H9 (cell line): ENCODE results near the gene KCNJ13. TPM values are rescaled to one million over a fixed set of nuclear protein-coding genes. Genes with fewer than 3 reads are reported as not detected.

Source experiments
- DNase-seq: peaks from one replicate; pipeline ENCODE4 v3.0.0-alpha.2; 2017
- H2AFZ ChIP-seq: one replicate; pipeline ENCODE4 v1.6.1; 2013; ENCODE audit warnings: mild to moderate bottlenecking, low read length, control low read depth, moderate library complexity
- H2AK5ac ChIP-seq: 2 replicates; pipeline ENCODE4 v1.6.1; 2013; ENCODE audit warnings: low read length, control low read depth, mixed read lengths; ENCODE audit not compliant: insufficient read length
- H2BK120ac ChIP-seq: one replicate; pipeline ENCODE4 v1.6.1; 2013; ENCODE audit warnings: low read depth, mild to moderate bottlenecking, low read length, control low read depth, inconsistent platforms; ENCODE audit not compliant: poor library complexity, severe bottlenecking
- H2BK12ac ChIP-seq: 2 replicates; pipeline ENCODE4 v1.6.1; 2013; ENCODE audit warnings: low read length, control low read depth, mixed read lengths, low read depth; ENCODE audit not compliant: insufficient read length
- H2BK15ac ChIP-seq: 2 replicates; pipeline ENCODE4 v1.6.1; 2013; ENCODE audit warnings: low read depth, low read length, control low read depth
- H2BK20ac ChIP-seq: one replicate; pipeline ENCODE4 v1.6.1; 2013; ENCODE audit warnings: low read depth, mild to moderate bottlenecking, low read length, control low read depth, inconsistent platforms; ENCODE audit not compliant: poor library complexity, severe bottlenecking
- H2BK5ac ChIP-seq: 2 replicates; pipeline ENCODE4 v1.6.1; 2013; ENCODE audit warnings: low read length, control low read depth, mixed read lengths; ENCODE audit not compliant: insufficient read length
- H3K14ac ChIP-seq: 2 replicates; pipeline ENCODE4 v1.6.1; 2013; ENCODE audit warnings: low read length, control low read depth; ENCODE audit not compliant: insufficient read depth
- H3K18ac ChIP-seq: 2 replicates; pipeline ENCODE4 v1.6.1; 2013; ENCODE audit warnings: low read depth, mild to moderate bottlenecking, mixed read lengths, low read length, control low read depth; ENCODE audit not compliant: insufficient read length
- H3K23ac ChIP-seq: 2 replicates; pipeline ENCODE4 v1.6.1; 2013; ENCODE audit warnings: low read length, control low read depth, mixed read lengths, low read depth; ENCODE audit not compliant: insufficient read length
- H3K23me2 ChIP-seq: 2 replicates; pipeline ENCODE4 v1.6.1; 2013; ENCODE audit warnings: low read depth, mild to moderate bottlenecking, mixed read lengths, low read length, control low read depth; ENCODE audit not compliant: insufficient read length, poor library complexity, severe bottlenecking
- H3K27ac ChIP-seq: 2 replicates; pipeline ENCODE4 v1.5.1; 2013; ENCODE audit warnings: low read length, control low read depth, mixed read lengths, low read depth; ENCODE audit not compliant: insufficient read length
- H3K27me3 ChIP-seq: 2 replicates; pipeline ENCODE4 v1.6.1; 2013; ENCODE audit warnings: low read length, control low read depth, inconsistent platforms; ENCODE audit not compliant: insufficient read depth
- H3K4ac ChIP-seq: 2 replicates; pipeline ENCODE4 v1.6.1; 2013; ENCODE audit warnings: low read depth, mild to moderate bottlenecking, control low read depth, inconsistent platforms, low read length, moderate library complexity
- H3K4me1 ChIP-seq: 2 replicates; pipeline ENCODE4 v1.6.1; 2013; ENCODE audit warnings: low read length, control low read depth, inconsistent platforms; ENCODE audit not compliant: insufficient read depth
- H3K4me2 ChIP-seq: 2 replicates; pipeline ENCODE4 v1.6.1; 2013; ENCODE audit warnings: low read length, control low read depth, mixed read lengths; ENCODE audit not compliant: insufficient read length, insufficient read depth
- H3K56ac ChIP-seq: 2 replicates; pipeline ENCODE4 v1.6.1; 2013; ENCODE audit warnings: low read depth, mild to moderate bottlenecking, mixed read lengths, low read length, control low read depth; ENCODE audit not compliant: insufficient read length
- H3K79me1 ChIP-seq: 2 replicates; pipeline ENCODE4 v1.6.1; 2013; ENCODE audit warnings: low read depth, mild to moderate bottlenecking, moderate library complexity, low read length, control low read depth, inconsistent platforms; ENCODE audit not compliant: insufficient read depth, poor library complexity, severe bottlenecking
- H3K79me2 ChIP-seq: 2 replicates; pipeline ENCODE4 v1.6.1; 2013; ENCODE audit warnings: low read length, control low read depth, inconsistent platforms; ENCODE audit not compliant: insufficient read depth
- H3K9ac ChIP-seq: 2 replicates; pipeline ENCODE4 v1.6.1; 2013; ENCODE audit warnings: low read length, control low read depth, mixed read lengths; ENCODE audit not compliant: insufficient read length; ENCODE audit errors: extremely low read depth
- H3K9me3 ChIP-seq: one replicate; pipeline ENCODE4 v1.6.1; 2013; ENCODE audit warnings: low read depth, low read length, inconsistent platforms; ENCODE audit not compliant: control insufficient read depth
- H3T11ph ChIP-seq: one replicate; pipeline ENCODE4 v1.6.1; 2013; ENCODE audit warnings: mild to moderate bottlenecking, low read length, control low read depth, inconsistent platforms
- H4K20me1 ChIP-seq: one replicate; pipeline ENCODE4 v1.6.1; 2013; ENCODE audit not compliant: control insufficient read depth, insufficient read length, insufficient read depth
- H4K5ac ChIP-seq: 2 replicates; pipeline ENCODE4 v1.6.1; 2013; ENCODE audit warnings: low read depth, mild to moderate bottlenecking, mixed read lengths, low read length, control low read depth; ENCODE audit not compliant: insufficient read length
- H4K8ac ChIP-seq: replicated peaks from 2 replicates; pipeline ENCODE4 v1.6.1; 2013; ENCODE audit warnings: low read length, control low read depth, mixed read lengths, low read depth; ENCODE audit not compliant: insufficient read length
- H4K91ac ChIP-seq: 2 replicates; pipeline ENCODE4 v1.6.1; 2013; ENCODE audit warnings: low read depth, mild to moderate bottlenecking, moderate library complexity, mixed read lengths, low read length, control low read depth; ENCODE audit not compliant: insufficient read length
- H3K27ac Mint-ChIP-seq, 3 experiments: 2 replicates in 2 of 3; 3 replicates in 1 of 3; pipeline ENCODE4 v1.8.0; 2020 to 2021; ENCODE audit warnings: mixed read lengths in 3 of 3, mild to moderate bottlenecking in 1 of 3, moderate library complexity in 1 of 3
- H3K27me3 Mint-ChIP-seq: 2 replicates; pipeline ENCODE4 v1.8.0; 2021; ENCODE audit warnings: low read depth, mild to moderate bottlenecking, moderate library complexity, mixed read lengths
- H3K36me3 Mint-ChIP-seq, 3 experiments: 2 replicates in 2 of 3; 3 replicates in 1 of 3; pipeline ENCODE4 v1.8.0; 2020 to 2021; ENCODE audit warnings: low read depth in 3 of 3, mixed read lengths in 3 of 3; ENCODE audit not compliant: insufficient read depth in 1 of 3
- H3K4me1 Mint-ChIP-seq, 2 experiments: 2 replicates each; pipeline ENCODE4 v1.8.0; 2020; ENCODE audit warnings: mixed read lengths in 2 of 2
- H3K4me3 Mint-ChIP-seq, 2 experiments: 2 replicates in 1 of 2; 3 replicates in 1 of 2; pipeline ENCODE4 v1.8.0; 2020 to 2021; ENCODE audit warnings: mild to moderate bottlenecking in 2 of 2, mixed read lengths in 2 of 2, moderate library complexity in 1 of 2
- H3K9me3 Mint-ChIP-seq, 2 experiments: 2 replicates in 1 of 2; 3 replicates in 1 of 2; pipeline ENCODE4 v1.8.0; 2020; ENCODE audit warnings: mild to moderate bottlenecking in 2 of 2, mixed read lengths in 2 of 2, moderate library complexity in 1 of 2
- CTCF ChIP-seq: fragments of 200-600 bp; sonication (generic); conservative IDR thresholded peaks from 3 replicates; pipeline ENCODE4 v1.8.0; 2021; ENCODE audit warnings: antibody characterized with exemption, mild to moderate bottlenecking
- WGBS: extraction: QIAGEN DNeasy Blood & Tissue Kit; methylation state at CpG from one replicate; pipeline ENCODE4 v1.1.7; 2013; ENCODE audit warnings: missing lambda C conversion rate, low lambda C conversion rate, mixed read lengths; ENCODE audit not compliant: insufficient read length; ENCODE audit errors: extremely low coverage; 5-methylcytosine and 5-hydroxymethylcytosine counted together
- total RNA-seq: library from RNA; stranded (reverse); gene quantifications from 2 replicates; pipeline ENCODE4 v1.2.1, GENCODE V29; 2021

KCNJ13 gene
- total RNA-seq, 1 experiment from 2014 or later, result not detected

DNA sequence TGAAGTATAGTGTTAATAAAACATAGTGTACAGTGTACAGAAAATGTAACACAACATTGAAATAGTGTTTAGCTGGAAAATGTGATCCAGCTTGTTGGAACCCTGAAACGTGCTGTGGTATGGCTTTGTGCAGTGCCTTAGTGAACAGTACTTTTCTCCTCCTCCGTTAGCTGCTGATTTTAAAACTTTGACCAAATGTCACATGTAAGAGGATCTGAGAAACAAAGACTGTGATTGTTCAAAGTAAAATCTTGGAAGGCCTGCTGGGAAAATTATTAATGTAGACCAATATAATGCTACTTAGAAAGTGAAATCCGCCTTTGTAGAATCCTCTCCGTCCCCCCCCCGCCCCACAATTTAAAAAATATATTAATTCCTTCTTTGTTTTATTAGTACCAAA lies 911 bp upstream of the KCNJ13 start:
- Histone ChIP-seq H2BK120ac (no peak overlapping the region), H2BK5ac (no peak overlapping the region), H3K79me1 (no peaks in the 10 kb centered on the region), H3K18ac (no peak overlapping the region), H4K20me1 (no peaks in the 10 kb centered on the region), H3K4me1 (no peaks in the 10 kb centered on the region), H4K91ac (no peak overlapping the region), H3K79me2 (no peaks in the 10 kb centered on the region), H2AK5ac (no peak overlapping the region), H4K8ac (no peak overlapping the region), H3K9ac (no peak overlapping the region), H3K14ac (no peak overlapping the region), H4K5ac (no peak overlapping the region), H2AFZ (no peak overlapping the region), H3K4me2 (no peak overlapping the region), H3K9me3 (no peaks in the 10 kb centered on the region), H3T11ph (no peak overlapping the region), H2BK15ac (no peak overlapping the region), H2BK12ac (no peak overlapping the region), H3K56ac (no peak overlapping the region), H3K27me3 (no peaks in the 10 kb centered on the region), H2BK20ac (no peak overlapping the region), H3K23ac (no peak overlapping the region), H3K27ac (no peak overlapping the region), H3K23me2 (no peaks in the 10 kb centered on the region), H3K4ac (no peak overlapping the region)
- Mint-ChIP-seq H3K27ac (no peak overlapping the region), H3K27me3 (no peaks in the 10 kb centered on the region), H3K4me1 (peaks cover 6 to 15% of the 10 kb centered on the region in 2 experiments), H3K36me3 (peaks cover 0 to 3% (median 2%) of the 10 kb centered on the region in 3 experiments; a peak in 2 of 7 replicates), H3K9me3 (no peaks in the 10 kb centered on the region), H3K4me3 (no peak overlapping the region)
- DNase-seq, result no peak
- TF ChIP-seq CTCF, result no peak
- no CpG with 5 or more reads among the region's 5 CpGs for WGBS
